GM04504 (cell line): Measurements from ENCODE around the gene FGF14.

Experiments used
- DNase-seq: peaks from one replicate; pipeline ENCODE4 v3.0.0-alpha.2; 2012; ENCODE audit warnings: low read depth

FGF14 gene

DNA sequence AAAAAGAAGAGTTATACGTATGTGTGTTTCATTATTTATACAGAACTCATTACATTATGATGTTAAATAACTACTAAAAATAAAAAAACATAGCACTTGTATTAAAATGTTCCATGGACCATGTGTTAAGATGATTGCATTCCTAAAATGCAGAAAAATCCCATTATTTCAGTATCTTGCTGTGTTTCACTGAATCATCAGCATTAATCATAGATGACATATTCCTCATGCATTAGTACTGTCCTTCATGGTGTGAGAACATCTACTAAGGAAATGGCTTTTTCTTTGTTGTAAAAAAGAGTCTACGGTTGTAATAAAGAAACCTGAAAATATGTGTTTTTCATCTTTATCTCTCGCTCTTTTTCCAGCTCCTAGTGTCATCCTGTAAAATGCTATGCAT is 416.5 kb downstream of the FGF14 start:
- no peak for DNase-seq

DNA sequence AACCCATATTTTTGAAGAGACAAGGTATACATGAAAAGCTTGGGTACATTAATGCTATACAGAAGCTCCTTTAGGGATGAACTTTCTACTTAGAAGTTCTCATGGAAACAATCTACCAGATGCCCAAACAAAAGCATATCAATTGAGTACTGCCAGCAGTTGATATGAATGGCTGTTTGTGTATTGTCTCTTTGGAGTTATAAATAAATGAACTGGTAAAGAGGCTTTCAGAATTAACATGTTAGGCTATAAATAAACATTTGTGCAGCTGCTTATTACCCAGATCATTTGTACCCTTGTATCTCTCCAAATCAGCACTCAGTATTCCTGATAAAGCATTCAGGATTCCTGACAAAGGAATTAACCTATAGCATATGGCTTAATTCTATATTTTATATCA is 418.9 kb downstream of the FGF14 start:
- no peak for DNase-seq

DNA sequence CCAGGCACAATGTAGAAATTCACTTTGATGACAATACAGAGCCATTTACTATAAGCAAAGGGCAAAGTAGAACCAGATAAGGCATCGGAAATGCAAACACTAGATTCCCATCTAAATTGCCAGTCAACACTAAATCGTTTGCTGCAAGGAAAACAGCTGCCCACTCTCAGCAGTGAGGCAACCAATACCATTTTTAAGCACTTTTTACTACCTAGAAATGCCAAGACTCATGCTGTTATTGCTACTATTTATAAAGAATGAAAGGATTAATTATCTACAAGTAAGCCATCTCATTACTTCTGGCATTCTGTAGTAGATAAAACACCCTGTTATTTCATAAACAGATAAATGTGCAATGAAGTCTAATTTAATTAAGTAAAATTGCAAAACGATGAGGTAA is 422.0 kb downstream of the FGF14 start:
- DNase-seq, result no peak

DNA sequence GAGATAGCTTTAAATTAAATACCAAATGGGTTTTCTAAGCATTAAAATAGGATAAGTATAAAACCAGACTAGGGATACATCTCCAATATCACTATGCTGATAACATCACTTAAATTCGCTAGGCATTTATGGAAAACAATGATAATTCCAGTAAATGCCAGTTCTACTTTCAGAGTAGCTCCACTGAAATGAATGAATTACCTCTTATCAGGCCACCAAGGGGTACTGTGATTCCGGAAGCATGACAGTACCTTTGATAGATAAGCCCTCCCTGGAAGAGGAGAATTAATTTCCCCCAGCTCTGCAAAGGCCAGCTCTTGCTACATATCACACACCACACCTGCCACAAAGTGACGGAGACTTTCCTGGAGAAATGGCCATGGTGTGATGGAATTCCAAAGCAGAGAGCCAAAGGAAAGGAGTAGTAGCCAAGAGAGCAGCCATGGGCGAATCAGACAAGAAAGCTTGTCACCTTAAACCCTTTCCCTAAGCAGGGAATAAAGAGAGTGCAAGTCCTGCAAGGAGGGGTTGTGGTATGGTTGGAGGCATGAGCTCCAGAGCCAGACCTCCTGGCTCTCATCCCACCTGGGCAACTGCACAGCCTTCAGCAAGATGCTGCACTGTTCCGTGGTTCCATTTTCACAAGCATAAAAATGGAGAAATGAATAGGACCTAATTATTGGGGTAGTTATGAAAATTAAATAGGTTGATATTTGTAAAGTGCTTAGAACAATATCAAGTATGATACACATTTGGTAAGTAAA is 423.1 kb downstream of the FGF14 start:
- no peak for DNase-seq

DNA sequence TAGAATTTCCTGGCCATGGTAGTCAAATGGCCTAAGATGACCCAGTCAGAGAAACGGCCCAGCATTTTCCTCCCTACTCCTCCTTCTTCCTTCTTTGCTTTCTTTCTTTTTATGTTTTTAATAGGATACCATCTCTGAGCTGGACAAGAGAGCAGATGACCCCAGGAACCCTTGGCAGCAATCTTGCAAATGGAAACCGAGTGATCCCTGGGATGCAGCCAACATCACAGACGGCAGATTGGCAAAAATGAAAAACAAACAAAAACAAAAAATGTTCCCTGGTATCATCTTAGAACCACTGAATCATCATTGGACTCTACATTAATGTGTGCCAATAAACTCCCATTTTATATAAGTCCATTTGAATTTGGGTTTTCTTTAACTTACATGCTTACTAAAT is 424.4 kb downstream of the FGF14 start:
- DNase-seq, result no peak

DNA sequence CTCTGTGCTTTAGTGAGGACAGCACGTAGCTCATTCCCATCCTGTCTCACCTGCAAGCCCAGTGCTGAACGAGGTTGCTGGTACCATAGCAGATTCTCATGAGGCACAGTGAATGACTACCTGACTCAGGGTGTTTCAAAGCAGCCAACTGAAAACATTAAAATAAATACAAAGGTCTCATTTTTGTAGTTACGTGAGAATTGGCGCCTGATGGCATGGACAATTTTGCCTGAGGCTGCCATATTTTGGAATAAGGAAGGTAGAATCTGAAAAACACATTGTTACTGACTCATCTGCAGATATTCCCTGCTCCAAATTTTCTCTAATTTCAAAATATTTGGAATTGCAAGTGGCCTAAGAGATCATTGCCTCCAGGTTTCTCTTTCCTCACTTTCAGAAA is 429.7 kb downstream of the FGF14 start:
- no peak for DNase-seq

DNA sequence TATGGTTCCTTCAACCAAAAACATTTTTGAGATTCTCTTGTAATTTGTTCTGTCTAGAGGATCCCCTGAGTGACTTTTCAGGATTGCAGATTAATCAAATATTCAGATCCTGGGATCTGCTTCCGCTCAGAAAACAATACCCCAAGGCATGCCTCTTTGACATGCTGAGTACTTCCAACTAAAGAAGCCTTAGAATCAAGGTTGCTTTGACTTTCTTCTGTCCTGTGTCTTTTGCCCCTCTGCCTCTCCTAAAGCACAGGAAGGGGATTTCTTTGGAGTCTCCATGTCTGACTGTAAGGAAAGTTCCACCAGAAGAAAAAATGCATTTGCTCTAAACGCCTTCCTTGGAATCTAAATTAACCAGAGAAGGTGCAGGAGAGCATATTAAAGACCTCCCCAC is 431.5 kb downstream of the FGF14 start:
- DNase-seq, result no peak

DNA sequence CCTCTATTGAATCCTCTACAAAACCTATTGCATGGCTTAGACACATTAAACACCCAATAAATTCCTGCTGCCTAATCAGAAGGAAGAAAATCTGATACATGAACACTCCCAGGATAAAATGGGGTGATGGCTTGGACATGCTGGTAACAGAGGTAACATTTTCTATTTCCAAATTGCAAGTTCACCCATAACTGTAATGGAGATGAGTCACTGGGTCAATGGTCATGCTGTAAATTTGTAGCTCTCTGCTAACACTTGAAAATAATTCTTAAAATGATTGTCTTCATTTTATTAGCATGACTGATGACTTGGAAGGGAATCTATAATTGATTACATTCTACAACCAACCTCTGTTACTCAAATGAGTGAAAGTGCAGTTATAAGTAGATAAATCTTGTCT is 434.1 kb downstream of the FGF14 start:
- DNase-seq, result no peak

DNA sequence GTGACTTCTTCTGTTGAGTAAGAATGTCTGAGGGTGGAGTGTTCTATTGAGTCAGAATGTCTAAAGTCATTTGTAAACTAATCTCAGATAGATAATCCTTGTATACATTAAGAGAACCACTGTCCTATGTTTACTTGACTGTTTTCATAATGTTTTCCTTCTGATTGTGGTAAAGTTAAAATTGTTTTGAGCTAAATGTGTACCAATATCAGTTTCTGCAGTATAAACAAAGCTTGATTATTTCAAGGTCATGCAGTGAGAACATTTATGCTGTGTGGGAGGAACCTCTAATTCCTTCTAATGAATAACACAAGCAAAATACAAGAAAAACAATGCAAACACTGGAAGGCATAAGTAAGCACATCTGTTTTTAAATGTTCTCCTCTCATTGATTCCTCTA is 434.6 kb downstream of the FGF14 start:
- DNase-seq, result no peak

DNA sequence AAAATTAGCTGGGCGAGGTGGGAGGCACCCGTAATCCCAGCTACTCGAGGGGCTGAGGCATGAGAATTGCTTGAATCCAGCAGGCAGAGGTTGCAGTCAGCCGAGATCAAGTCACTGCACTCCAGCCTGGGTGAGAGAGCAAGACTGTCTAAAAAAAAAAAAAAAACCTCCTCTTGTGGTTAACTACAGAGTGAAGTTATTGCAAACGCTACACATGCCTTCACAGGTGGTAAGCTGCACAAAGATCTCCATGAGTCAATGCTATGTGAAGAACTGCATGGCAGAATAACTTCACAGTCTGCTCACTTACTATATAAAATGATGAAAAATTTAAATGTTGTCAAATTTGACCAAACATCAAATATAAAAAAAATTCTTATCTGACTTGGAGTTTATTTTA is 436.8 kb downstream of the FGF14 start:
- no peak for DNase-seq

DNA sequence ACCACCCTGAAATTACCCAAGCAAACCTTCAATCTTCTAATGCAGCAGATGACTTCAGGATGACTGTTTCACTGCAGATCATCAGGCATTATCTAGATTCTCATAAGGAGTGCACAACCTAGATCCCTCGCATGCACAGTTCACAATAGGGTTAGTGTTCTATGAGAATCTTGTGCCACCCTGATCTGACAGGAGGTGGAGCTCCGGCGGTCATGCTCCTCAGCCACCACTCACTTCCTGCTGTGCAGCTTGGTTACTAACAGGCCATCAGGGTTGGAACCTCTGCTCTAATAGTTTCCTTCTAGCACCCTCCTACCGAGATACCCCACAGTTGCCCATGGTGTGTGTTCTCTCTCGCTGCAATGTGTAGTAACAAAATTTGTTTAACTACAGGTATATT is 442.8 kb downstream of the FGF14 start:
- no peak for DNase-seq

DNA sequence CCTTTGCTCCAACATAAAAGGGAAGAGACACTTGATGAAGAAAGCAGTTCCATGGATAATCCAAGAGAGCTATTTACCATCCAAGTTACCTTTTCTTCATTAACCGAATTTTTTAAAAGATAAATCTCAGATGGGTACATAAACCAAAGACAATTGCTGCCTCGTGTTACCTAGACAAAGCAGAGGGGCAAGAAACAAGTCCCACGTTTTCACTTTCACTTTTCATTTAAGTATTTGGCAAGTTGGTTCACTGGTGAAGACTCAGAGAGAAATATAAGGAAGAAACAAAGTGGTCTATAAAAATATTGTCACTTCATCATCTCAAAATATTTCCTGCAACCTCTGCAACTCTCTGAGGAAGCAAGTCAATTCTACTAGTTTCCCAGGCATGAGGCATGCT is 446.1 kb downstream of the FGF14 start:
- no peak for DNase-seq

DNA sequence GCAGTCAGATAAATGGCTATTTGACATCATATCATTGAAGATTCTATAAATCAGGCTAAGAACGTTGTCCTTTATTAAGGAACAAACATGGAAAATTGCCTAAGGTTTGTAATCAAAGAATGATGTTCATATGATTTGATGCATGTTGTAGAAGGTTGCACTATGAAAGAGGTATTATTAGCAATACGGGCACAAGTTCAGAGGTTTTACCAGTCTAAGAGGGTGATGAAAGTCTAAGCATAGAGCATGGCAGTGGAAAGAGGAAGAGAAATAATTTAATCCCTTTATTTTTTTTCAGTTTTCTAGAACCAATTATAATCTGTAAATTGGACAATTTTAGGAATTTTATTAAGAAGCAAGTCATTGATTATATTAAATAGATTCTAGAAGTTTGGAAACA is 450.7 kb downstream of the FGF14 start:
- no peak for DNase-seq

DNA sequence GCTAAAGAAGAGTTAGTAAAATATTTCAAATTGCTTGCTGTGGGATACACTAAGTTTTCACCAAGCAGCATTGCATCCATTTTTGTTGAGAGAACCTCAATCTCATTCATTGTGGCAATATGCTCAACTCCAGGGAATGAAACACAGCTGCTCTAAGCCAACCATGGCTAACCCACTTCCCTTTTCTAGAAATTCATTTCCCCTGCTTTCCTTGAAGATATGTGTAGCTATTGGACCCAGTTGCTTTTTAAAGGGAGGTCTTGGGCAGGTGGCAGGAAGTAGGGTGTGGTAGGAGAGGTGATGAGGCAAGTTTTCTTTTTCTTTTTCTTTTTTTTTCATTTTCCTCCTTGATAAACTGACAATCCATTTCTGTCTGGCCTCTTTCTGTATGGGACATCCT is 452.2 kb downstream of the FGF14 start:
- DNase-seq, result no peak

DNA sequence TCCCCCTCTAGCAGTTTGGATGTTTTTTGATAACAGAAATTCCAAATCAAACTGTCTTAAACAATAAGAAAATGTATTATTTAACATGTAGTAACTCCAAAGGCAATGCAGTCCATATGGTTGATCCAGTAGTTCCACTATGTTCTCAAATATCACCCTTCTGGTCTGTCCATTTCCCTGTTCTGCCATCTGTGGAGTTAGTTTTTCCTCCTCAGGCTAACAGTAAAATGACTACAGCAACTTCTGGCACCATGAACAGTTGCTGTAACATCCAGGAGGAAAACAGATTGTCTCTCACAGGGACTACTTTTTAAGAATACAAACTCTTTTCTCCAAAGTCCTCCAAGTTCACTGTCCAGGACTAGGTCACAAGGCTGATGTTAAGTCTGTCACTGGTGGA is 455.4 kb downstream of the FGF14 start:
- DNase-seq, result no peak

DNA sequence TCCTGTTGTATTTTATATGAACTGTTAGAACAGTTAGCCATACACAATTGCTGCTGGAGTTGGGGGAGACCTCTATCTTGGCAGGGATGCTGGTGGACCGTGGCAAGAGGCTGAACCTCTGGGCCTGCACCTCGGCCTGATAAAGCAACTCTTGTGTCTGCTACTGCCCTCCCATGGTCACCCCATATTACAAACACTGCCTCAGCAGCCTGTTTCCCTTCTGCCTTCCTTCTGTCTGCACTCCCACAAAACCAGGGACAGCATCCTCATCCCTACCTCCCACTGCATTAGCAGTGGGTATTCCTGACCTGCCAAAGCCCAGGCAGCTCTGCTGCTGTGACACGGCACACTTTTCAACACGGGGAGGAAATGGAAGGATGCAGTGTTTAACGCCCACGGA is 456.4 kb downstream of the FGF14 start:
- DNase-seq, result no peak

DNA sequence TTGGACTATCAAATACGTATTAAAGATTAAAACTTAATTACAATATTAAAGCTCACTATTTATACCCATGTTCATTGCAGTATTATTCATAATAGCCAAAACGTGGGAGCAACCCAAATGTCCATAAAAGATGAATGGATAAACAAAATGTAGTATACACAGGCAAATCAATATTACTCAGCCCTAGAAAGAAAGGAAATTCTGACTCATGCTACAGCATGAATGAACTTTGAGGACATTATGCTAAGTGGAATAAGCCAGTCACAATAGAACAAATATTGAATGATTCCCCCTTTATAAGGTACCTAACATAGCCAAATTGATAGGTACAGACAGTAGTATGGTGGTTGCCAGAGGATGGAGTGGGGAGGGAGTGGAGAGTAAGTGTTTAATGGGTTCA is 457.3 kb downstream of the FGF14 start:
- no peak for DNase-seq

DNA sequence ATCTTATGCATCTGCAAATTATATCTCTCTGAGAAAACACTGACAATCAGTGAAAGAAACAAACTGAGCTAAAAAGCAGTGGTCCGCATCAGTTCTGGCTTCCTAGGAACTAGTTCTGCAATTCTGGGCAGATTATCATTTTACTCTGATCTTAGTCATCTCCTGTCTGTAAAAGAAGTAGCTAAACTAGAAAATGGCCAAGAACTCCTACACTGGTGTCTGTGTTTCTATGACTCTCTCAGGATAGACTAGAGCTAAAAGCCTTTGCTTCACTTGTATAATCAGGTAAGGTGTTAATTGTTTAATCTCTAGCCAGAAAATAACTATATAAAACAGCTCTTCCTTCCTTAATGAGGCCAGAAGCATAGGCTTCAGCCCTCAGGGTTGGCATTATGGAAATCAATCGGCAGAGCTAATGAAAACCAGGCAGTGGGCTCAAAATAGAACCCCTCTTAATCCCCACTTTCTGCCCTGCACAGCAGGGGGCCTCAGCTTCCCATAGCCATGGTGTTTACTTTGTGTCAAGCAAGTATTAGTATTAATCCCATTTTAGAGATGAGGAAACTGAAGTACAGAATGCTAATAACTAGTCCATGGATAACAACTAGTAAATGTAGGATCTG is 459.2 kb downstream of the FGF14 start:
- DNase-seq, result no peak

DNA sequence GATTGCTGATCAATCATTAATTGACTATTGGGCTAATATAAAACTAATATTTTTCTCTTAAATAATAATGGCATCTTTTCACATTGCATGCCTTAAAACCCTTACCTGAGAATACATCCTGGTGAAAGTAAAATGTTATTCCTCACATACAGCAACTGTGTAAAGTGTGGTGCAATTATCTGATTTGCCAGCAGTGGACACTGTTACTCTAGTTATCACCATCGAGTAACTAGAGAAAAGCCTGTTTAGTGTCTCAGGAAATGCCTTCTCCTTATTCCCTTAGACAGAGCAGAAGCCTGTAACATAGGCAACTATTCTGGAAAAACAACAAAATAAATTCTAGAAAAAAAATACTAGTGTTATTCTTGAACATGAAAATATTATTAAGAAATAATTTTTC is 459.8 kb downstream of the FGF14 start:
- DNase-seq, result no peak

DNA sequence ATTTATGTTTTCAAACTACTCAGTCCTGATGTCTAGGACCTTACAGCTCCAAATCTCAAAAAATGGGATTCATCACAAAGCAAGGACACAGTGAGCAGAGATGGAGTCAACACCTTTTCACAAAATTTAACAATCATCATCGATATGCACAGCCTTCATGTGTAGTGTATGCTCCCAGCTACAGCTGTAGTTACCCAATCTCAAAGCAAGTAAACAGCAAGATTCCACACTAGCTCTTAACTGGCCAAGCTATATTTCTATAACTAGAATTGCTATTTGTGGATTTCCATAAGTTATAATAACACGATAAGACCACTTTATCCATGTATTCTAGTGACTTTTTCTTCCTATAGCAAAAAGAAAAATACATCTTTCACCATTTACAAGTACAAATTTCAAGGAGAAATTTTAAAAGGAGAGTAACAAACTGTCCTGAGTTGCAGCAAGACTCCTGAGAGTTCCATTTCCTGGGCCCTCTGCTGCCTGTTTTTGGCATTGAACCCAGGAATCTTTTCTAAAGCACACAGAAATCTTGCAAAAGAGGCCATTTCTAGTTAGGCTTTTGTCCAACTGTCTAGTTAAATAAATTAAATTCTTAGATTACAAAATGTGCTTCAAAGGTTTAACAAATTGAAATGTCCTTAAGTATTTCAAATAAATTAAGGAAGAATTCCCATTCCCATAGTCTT is 460.6 kb downstream of the FGF14 start:
- no peak for DNase-seq

DNA sequence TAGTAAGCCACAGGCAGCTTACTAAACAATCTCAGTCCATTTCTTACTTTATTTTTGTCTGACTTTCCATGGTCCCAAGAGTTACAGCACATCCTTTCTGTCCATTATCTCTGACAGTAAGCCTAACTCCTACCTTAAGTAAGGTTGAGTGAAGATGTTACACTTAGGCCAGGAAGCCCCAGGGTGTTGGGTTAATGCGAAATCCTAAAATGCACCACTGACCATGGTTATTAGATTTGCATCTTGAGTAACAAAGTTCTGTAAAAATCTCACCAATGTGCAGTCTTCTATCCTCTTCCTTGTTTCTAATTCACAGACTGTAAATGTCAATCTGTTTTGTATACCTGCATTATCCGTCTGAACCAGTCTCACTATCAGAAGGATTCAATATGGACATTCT is 462.5 kb downstream of the FGF14 start:
- no peak for DNase-seq

DNA sequence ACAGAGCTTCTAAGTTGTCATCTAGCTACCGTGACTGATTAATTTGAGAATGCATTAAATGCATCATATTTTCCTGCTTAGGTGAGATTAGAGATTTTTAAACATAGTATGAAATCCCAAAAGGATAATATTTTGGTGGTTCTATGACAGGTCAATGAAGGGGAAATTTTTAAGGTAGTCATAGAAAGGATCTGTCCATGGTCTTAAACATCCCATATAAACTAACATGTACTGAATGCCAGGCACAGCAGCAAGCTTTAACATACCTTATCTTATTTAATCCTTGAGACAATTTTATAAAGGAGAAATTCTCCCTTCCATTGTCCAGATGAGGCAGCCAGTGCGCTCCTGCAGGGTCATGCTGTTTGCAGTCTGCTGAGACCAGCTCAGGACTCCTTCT is 466.0 kb downstream of the FGF14 start:
- no peak for DNase-seq

DNA sequence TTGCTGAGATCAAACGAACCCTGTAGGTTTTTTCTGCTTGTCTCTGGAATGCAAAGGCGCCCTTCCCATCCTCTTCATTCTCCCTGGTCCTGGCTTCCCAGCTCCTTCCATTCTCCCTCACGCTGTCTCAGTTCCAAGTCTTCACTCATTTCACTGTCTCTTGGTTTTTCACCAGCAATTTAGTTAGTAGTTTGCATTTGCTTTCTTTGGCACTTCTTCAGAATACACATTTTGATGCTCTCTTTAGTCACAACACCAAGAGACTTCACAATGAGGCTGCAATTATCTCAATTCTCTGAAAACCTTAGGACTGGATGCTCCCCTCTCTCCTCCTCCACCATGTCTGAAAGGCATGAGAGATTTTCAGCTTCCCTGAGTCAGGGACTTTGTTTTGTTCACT is 470.7 kb downstream of the FGF14 start:
- DNase-seq, result no peak

DNA sequence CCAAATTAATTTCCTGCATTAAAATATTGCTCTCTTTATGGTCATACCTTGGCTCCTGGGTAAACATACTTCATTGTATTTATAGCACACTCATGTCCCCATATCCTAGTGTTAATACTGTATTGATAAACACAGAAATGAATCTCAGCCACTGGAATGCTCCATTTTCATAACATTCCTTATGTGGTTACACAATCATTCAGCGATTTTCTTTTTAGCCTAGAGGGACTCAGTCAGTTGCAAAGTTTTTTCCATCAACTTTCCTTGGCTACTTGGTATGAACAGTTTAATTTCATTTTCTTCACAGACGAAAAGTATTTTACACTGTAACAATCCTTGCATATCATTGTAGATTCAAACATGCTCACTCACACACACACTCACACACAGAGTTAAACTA is 471.5 kb downstream of the FGF14 start:
- DNase-seq, result no peak
